ENCODE measurements around the gene P2RX6. TPM values are rescaled to one million over a fixed set of nuclear protein-coding genes. Genes with fewer than 3 reads are reported as not detected.

Gene P2RX6
- total and polyA plus RNA-seq, 9 of the 15 experiments (the other 6 are each of a cell fraction or from before 2014, with no cell fraction given) = 0.01 to 3.9 (median 1.5) TPM; not detected in 1

DNA sequence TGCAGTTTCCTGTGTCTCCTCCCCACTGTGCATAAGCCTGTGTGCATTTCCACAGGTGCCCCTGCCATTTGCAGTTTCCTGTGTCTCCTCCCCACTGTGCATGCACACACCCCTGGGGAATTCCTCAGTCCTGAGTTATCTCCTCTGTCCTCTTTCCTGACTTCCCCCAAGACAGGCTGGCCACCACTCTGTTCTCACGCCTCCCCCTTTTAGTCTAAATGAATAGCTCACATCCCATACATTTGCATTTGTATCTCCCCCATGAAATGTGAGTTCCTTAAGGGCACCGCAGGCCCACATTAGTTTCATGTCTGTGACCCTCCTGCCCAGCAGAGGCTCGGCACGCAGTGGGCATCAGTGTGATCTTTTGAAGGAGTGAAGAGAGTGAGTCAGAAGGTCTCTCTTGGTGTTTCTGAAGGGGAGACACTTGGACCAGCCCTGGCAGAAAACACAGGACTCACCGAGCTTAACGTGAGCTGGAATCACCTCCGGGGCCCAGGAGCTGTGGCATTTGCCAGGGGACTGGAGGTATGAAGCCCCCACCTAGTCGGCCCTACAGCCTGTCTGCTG, 37.0 kb downstream of the P2RX6 start (continued):
- TF ChIP-seq UBTF (IDR thresholded peaks at IDR 0.05; ENCODE audit: borderline replicate concordance in 1 of 2, low read depth in 2 of 2, low read length in 2 of 2) (0 out of 4 replicates have a peak, but pooled peaks of 1 of the 2 experiments have one; percentile 32), ELF4 (CRISPR knock-in tag; IDR thresholded peaks at IDR 0.05) (0 out of 2 replicates have a peak, but pooled peaks have one; percentile 21), ZNF764 (CRISPR knock-in tag; IDR thresholded peaks at IDR 0.05; ENCODE audit: low read depth) (no peak), CREB3 (tag; conservative IDR thresholded peaks at IDR 0.05; ENCODE audit: low read depth) (no peak), RBM15 (IDR thresholded peaks at IDR 0.05; ENCODE audit: insufficient read depth, low read length) (no peak), MTA1 (IDR thresholded peaks at IDR 0.05; ENCODE audit: borderline replicate concordance) (no peak), SUPT5H (IDR thresholded peaks at IDR 0.05) (no peak), HDAC6 (IDR thresholded peaks at IDR 0.05; ENCODE audit: low read depth, low read length) (0 out of 2 replicates have a peak, but pooled peaks have one; percentile 9), ZNF140 (CRISPR knock-in tag; IDR thresholded peaks at IDR 0.05) (no peak), GATAD2B (IDR thresholded peaks at IDR 0.05; ENCODE audit: borderline replicate concordance) (no peak), TBL1XR1 (IDR thresholded peaks at IDR 0.05; ENCODE audit: low read length in 2 of 2) (peak in 1 of 2 experiments; percentile 45; a peak in 1 of 4 replicates), ZMIZ1 (IDR thresholded peaks at IDR 0.05; ENCODE audit: low read depth in 2 of 2, low read length in 2 of 2) (0 out of 4 replicates have a peak, but pooled peaks of 1 of the 2 experiments have one; percentile 21), NEUROD1 (IDR thresholded peaks at IDR 0.05; ENCODE audit: borderline replicate concordance, low read depth, low read length, partially characterized antibody) (no peak)

Measured in K562 (cell line).